Measurements from ENCODE around the gene PLPP3. TPM values are rescaled to one million over a fixed set of nuclear protein-coding genes. Genes with fewer than 3 reads are reported as not detected.

The PLPP3 gene
- total RNA-seq, 1 experiment from 2014 or later = 3.4 TPM

DNA sequence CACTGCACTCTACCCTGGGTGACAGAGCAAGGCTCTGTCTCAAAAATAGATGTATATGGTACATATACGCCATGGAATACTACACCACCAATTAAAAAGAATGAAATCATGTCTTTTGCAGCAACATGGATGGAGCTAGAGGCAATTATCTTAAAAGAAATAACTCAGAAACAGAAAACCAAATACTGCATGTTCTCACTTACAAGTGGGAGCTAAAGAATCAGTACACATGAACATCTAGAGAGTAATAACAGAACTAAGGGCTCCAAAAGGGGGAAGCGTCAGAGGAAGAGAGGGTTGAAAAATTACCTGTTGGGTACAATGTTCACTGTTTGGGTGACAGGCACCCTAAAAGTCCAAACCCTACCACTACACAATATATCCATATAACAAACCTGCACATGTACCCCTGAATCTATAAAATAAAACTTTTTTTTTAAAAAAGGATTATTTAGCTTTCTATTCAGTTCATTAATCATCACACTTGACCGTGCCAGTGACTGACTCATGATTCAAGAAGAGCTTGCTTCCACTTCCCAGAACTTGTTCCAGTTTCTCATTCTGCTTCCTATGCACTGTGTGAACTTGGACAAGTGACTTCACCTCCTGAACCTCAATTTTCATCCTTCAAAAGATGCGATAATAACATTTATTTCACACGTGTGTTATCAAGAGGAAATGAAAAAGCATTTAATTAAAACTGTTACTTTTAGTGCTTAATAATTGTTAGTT lies 109.6 kb downstream of the PLPP3 start:
- Histone ChIP-seq H3K9me2 (ENCODE audit: insufficient read depth) (no peaks in the 10 kb centered on the region), H3K36me3 (ENCODE audit: control insufficient read depth in 1 of 2, insufficient read depth in 2 of 2, low read length in 2 of 2) (no peaks in the 10 kb centered on the region), H3K9ac (ENCODE audit: low read length) (no peak overlapping the region), H3K27me3 (ENCODE audit: insufficient read depth, low read length) (peaks cover 5% of the 10 kb centered on the region; the same call in 1 of the 2 replicates), H3K79me2 (ENCODE audit: insufficient read depth, low read length) (no peaks in the 10 kb centered on the region), H3K4me1 (ENCODE audit: control insufficient read depth in 1 of 2, insufficient read depth in 2 of 2, low read length in 2 of 2) (no peaks in the 10 kb centered on the region), H3K9me3 (ENCODE audit: control insufficient read depth in 1 of 2, insufficient read depth in 1 of 2, low read depth in 1 of 2, low read length in 2 of 2) (no peaks in the 10 kb centered on the region), H4K20me1 (ENCODE audit: insufficient read depth) (no peaks in the 10 kb centered on the region), H3K4me2 (ENCODE audit: low read length) (no peak overlapping the region), H2AFZ (ENCODE audit: low read depth, low read length, poor library complexity, severe bottlenecking) (no peak overlapping the region), H3K4me3 (replicated peaks in 1 of 2; ENCODE audit: low read depth in 1 of 2, low read length in 2 of 2) (no peak overlapping the region), H3K27ac (ENCODE audit: low read depth, low read length) (no peak overlapping the region)
- intact Hi-C loops (cut with micrococcal nuclease) = no loop called here
- RAD21 ChIA-PET (ENCODE audit: low non-redundant PET in 1 of 2, low total read pairs in 2 of 2, uncharacterized antibody in 2 of 2, unreplicated experiment in 2 of 2) = no interaction called here
- DNase-seq (ENCODE audit: low read depth, low spot score) (no peak), ATAC-seq (no peak)
- CTCF ChIA-PET = no interaction called here
- no TSS peak for BruUV-seq (replicated peaks)
- POLR2A ChIA-PET = no interaction called here
- TF ChIP-seq SP1 (IDR thresholded peaks at IDR 0.05; ENCODE audit: low read depth) = no peak
- TF ChIP-seq, protein P1, sequence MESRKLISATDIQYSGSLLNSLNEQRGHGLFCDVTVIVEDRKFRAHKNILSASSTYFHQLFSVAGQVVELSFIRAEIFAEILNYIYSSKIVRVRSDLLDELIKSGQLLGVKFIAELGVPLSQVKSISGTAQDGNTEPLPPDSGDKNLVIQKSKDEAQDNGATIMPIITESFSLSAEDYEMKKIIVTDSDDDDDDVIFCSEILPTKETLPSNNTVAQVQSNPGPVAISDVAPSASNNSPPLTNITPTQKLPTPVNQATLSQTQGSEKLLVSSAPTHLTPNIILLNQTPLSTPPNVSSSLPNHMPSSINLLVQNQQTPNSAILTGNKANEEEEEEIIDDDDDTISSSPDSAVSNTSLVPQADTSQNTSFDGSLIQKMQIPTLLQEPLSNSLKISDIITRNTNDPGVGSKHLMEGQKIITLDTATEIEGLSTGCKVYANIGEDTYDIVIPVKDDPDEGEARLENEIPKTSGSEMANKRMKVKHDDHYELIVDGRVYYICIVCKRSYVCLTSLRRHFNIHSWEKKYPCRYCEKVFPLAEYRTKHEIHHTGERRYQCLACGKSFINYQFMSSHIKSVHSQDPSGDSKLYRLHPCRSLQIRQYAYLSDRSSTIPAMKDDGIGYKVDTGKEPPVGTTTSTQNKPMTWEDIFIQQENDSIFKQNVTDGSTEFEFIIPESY (IDR thresholded peaks at IDR 0.05; ENCODE audit: extremely low read depth, insufficient replicate concordance, low read length) = no peak
- no peak for TF ChIP-seq JUND (IDR thresholded peaks at IDR 0.05)

DNA sequence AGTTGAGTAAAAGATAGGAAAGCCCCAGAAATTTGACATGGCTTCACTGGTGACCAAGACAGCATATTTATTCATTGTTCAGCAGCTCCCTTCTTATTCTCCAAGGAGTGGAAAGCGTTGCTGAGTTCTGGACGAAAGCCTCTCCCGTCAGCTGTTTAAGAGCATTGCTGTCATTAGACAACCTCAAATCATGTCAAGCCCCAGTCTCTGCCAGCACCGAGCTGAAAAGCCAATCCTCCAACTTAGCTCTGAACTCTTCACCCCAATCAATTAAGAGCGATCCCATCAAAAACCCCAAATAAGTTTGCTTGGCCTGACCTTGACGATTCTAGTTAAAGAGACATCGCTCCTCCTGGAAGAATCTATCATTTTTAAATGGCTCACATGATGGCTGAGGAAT lies 110.8 kb downstream of the PLPP3 start:
- ChIA-PET POLR2A (interaction anchor here (1.2 kb wide), 1 partner anchor 12 kb away, joined by 3 read pairs; no protein-coding TSS in a partner anchor), CTCF (no interaction called here), RAD21 (ENCODE audit: low non-redundant PET in 1 of 2, low total read pairs in 2 of 2, uncharacterized antibody in 2 of 2, unreplicated experiment in 2 of 2) (no interaction called here)
- H3K36me3 ChIP-seq (ENCODE audit: control insufficient read depth in 1 of 2, insufficient read depth in 2 of 2, low read length in 2 of 2) = no peaks in the 10 kb centered on the region
- no peak overlapping the region for H3K4me2 ChIP-seq (ENCODE audit: low read length)
- no peak overlapping the region for H3K9ac ChIP-seq (ENCODE audit: low read length)
- peaks cover 5% of the 10 kb centered on the region; the same call in 1 of the 2 replicates for H3K27me3 ChIP-seq (ENCODE audit: insufficient read depth, low read length)
- H3K9me3 ChIP-seq (ENCODE audit: control insufficient read depth in 1 of 2, insufficient read depth in 1 of 2, low read depth in 1 of 2, low read length in 2 of 2) = no peaks in the 10 kb centered on the region
- H3K4me3 ChIP-seq (replicated peaks in 1 of 2; ENCODE audit: low read depth in 1 of 2, low read length in 2 of 2) = no peak overlapping the region
- BruUV-seq (replicated peaks) = no TSS peak
- ATAC-seq = no peak
- no peak overlapping the region for H3K27ac ChIP-seq (ENCODE audit: low read depth, low read length)
- H2AFZ ChIP-seq (ENCODE audit: low read depth, low read length, poor library complexity, severe bottlenecking) = no peak overlapping the region
- no peaks in the 10 kb centered on the region for H3K4me1 ChIP-seq (ENCODE audit: control insufficient read depth in 1 of 2, insufficient read depth in 2 of 2, low read length in 2 of 2)
- intact Hi-C loops (cut with micrococcal nuclease) = no loop called here
- no peaks in the 10 kb centered on the region for H3K9me2 ChIP-seq (ENCODE audit: insufficient read depth)
- H3K79me2 ChIP-seq (ENCODE audit: insufficient read depth, low read length) = no peaks in the 10 kb centered on the region
- no peak for DNase-seq (ENCODE audit: low read depth, low spot score)
- no peaks in the 10 kb centered on the region for H4K20me1 ChIP-seq (ENCODE audit: insufficient read depth)
- TF ChIP-seq, protein P2, sequence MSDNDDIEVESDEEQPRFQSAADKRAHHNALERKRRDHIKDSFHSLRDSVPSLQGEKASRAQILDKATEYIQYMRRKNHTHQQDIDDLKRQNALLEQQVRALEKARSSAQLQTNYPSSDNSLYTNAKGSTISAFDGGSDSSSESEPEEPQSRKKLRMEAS (IDR thresholded peaks at IDR 0.05) = no peak
- no peak for TF ChIP-seq POLR2AphosphoS5 (IDR thresholded peaks at IDR 0.05; ENCODE audit: low read depth, low read length)
- TF ChIP-seq SRF (IDR thresholded peaks at IDR 0.05; ENCODE audit: low read depth) = no peak
- no peak for TF ChIP-seq EGR1 (IDR thresholded peaks at IDR 0.05; ENCODE audit: low read depth)
- TF ChIP-seq, protein P1 (IDR thresholded peaks at IDR 0.05; ENCODE audit: extremely low read depth, insufficient replicate concordance, low read length) = no peak
- no peak for TF ChIP-seq YY1 (IDR thresholded peaks at IDR 0.05; ENCODE audit: extremely low read depth, insufficient replicate concordance, low read depth, low read length)
- no peak for TF ChIP-seq CBX3 (IDR thresholded peaks at IDR 0.05; ENCODE audit: low read depth)
- TF ChIP-seq EZH2phosphoT487 (IDR thresholded peaks at IDR 0.05; ENCODE audit: borderline replicate concordance) = no peak
- TF ChIP-seq POLR2A (IDR thresholded peaks at IDR 0.05; ENCODE audit: borderline replicate concordance, extremely low read depth, insufficient read depth, insufficient read length) = no peak
- TF ChIP-seq RAD21 (IDR thresholded peaks at IDR 0.05; ENCODE audit: low read depth) = no peak
- TF ChIP-seq EZH2 (IDR thresholded peaks at IDR 0.05) = no peak
- no peak for TF ChIP-seq FOSL1 (IDR thresholded peaks at IDR 0.05; ENCODE audit: low read depth)
- no peak for TF ChIP-seq ELF1 (IDR thresholded peaks at IDR 0.05; ENCODE audit: borderline replicate concordance, low read depth)
- TF ChIP-seq ZNF274 (IDR thresholded peaks at IDR 0.05; ENCODE audit: low read depth, low read length) = no peak
- no peak for TF ChIP-seq TCF7L2 (IDR thresholded peaks at IDR 0.05; ENCODE audit: borderline replicate concordance, extremely low read depth, insufficient read depth, insufficient read length)
